Measurements from ENCODE around the gene ANXA10. TPM values are rescaled to one million over a fixed set of nuclear protein-coding genes. Genes with fewer than 3 reads are reported as not detected.

Gene ANXA10
- total RNA-seq, 1 experiment from 2014 or later: 0.47 TPM

DNA sequence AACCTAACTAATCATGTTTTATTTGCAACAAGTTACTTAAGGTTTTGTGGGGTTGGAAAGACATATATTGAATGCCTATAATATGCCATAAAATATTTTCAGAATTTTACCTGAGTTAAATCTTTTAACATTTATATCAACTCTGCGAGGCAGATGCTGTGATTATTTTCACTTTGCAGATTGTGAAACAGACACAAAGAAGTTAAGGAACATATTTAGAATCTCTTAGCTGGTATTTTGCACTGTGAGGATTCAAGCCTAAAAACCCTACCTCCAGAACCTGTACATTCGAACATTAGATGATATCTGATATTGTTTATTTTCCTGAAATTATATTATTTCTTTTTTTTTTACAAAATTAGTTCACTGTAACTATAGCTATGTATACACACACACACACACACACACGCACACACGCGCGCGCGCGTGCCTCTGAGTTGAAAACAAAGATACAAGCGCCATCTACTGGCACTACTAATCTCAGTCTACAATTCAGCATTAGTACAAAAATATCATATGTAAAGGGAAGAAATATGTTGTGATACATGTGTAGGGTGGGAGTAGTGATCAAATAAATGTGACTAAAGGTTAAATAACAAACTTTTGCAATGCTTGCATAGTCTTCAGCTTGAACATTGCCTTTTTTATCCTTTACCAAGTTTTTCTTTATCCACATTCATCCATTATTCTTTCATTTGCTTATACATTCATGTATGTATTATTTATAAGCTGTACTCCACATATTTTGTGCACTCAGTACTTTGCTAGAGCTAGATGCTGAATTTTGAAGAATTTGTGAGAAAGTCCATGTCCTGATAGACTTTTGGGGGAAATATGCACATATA lies 61.5 kb downstream of the ANXA10 start:
- H3K4me2 ChIP-seq (ENCODE audit: low read length): peak overlapping the region; percentile 63
- intact Hi-C loops (cut with micrococcal nuclease): loop anchor here (1.0 kb wide), 4 partner anchors 56 to 164 kb away; no protein-coding TSS in a partner anchor
- no peaks in the 10 kb centered on the region for H3K9me3 ChIP-seq (ENCODE audit: low read length)
- DNase-seq (peak; percentile 75), ATAC-seq (peak; percentile 56)
- H3K27me3 ChIP-seq (ENCODE audit: low read length): no peaks in the 10 kb centered on the region
- CTCF ChIA-PET: interaction anchor here (0.6 to 1.0 kb wide), 3 partner anchors 48 to 187 kb away, joined by 3 to 4 read pairs (median 3); no protein-coding TSS in a partner anchor
- peak overlapping the region; percentile 58 for H2AFZ ChIP-seq (ENCODE audit: low read length)
- H3K27ac ChIP-seq (ENCODE audit: low read length): peak overlapping the region; percentile 8; the same call in 1 of the 2 replicates
- H3K79me2 ChIP-seq (ENCODE audit: low read length): no peaks in the 10 kb centered on the region
- H3K4me1 ChIP-seq (ENCODE audit: insufficient read depth, low read length): peaks cover 4% of the 10 kb centered on the region
- no peaks in the 10 kb centered on the region for H3F3A ChIP-seq (ENCODE audit: low read length, unreplicated experiment)
- peak overlapping the region; percentile 8; the same call in 1 of the 2 replicates for H3K9ac ChIP-seq (ENCODE audit: low read length)
- TF ChIP-seq, protein P1, sequence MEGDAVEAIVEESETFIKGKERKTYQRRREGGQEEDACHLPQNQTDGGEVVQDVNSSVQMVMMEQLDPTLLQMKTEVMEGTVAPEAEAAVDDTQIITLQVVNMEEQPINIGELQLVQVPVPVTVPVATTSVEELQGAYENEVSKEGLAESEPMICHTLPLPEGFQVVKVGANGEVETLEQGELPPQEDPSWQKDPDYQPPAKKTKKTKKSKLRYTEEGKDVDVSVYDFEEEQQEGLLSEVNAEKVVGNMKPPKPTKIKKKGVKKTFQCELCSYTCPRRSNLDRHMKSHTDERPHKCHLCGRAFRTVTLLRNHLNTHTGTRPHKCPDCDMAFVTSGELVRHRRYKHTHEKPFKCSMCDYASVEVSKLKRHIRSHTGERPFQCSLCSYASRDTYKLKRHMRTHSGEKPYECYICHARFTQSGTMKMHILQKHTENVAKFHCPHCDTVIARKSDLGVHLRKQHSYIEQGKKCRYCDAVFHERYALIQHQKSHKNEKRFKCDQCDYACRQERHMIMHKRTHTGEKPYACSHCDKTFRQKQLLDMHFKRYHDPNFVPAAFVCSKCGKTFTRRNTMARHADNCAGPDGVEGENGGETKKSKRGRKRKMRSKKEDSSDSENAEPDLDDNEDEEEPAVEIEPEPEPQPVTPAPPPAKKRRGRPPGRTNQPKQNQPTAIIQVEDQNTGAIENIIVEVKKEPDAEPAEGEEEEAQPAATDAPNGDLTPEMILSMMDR (conservative IDR thresholded peaks at IDR 0.05; ENCODE audit: low read depth, low read length): peak; percentile 79
- no peak for TF ChIP-seq EZH2phosphoT487 (IDR thresholded peaks at IDR 0.05; ENCODE audit: borderline replicate concordance, low read length)
- POLR2A ChIA-PET (ENCODE audit: unreplicated experiment): interaction anchor here (0.7 kb wide), 1 partner anchor 327 kb away, joined by 4 read pairs; no protein-coding TSS in a partner anchor
- H3K36me3 ChIP-seq (ENCODE audit: low read depth, low read length): no peaks in the 10 kb centered on the region
- no peaks in the 10 kb centered on the region for H3K9me2 ChIP-seq (replicated peaks; ENCODE audit: low read length)
- H4K20me1 ChIP-seq (ENCODE audit: low read length): no peaks in the 10 kb centered on the region
- BruUV-seq (replicated peaks): no TSS peak
- H3K4me3 ChIP-seq (ENCODE audit: low read length): peak overlapping the region; percentile 38; the same call in 1 of the 2 replicates

DNA sequence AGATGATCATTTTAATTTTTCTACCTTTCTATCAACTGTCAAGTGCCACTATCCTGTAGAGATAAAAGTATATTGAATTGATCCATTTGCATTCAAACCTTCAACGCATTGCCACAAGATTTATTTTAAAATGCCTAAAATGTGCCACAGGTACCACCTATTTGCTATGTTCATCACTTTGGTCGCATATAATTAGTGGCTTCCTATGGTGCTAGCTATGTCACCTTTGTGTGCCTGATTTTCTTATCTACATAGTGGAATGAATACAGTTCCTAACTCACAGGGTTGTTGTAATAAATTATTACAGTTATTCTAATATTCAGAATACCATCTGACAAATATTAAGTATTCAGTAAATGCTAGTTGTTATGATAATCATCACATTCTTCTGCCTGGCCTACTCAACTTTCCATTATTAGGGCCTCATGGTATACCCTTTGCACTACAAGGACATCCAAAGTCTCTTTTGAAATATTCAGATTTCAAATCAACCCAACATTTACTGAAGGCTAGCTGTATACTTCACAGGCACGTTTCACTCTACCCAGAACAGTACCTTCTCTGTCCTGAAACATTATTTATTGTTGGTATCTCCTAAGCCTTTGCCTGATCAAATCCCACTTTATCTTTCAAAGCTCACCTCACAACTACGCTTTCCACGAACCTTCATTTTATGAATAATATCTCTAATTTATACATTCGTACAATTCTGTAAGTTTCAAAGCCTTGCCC lies 62.4 kb downstream of the ANXA10 start:
- H3K4me3 ChIP-seq (ENCODE audit: low read length): no peak overlapping the region
- no peaks in the 10 kb centered on the region for H3K9me3 ChIP-seq (ENCODE audit: low read length)
- CTCF ChIA-PET: no interaction called here
- no peak overlapping the region for H3K27ac ChIP-seq (ENCODE audit: low read length)
- no peak overlapping the region for H3K9ac ChIP-seq (ENCODE audit: low read length)
- H3K4me1 ChIP-seq (ENCODE audit: insufficient read depth, low read length): peaks cover 4% of the 10 kb centered on the region
- DNase-seq (no peak), ATAC-seq (no peak)
- no peaks in the 10 kb centered on the region for H3F3A ChIP-seq (ENCODE audit: low read length, unreplicated experiment)
- no peaks in the 10 kb centered on the region for H3K9me2 ChIP-seq (replicated peaks; ENCODE audit: low read length)
- H3K36me3 ChIP-seq (ENCODE audit: low read depth, low read length): no peaks in the 10 kb centered on the region
- no peaks in the 10 kb centered on the region for H4K20me1 ChIP-seq (ENCODE audit: low read length)
- H3K27me3 ChIP-seq (ENCODE audit: low read length): no peaks in the 10 kb centered on the region
- BruUV-seq (replicated peaks): no TSS peak
- H2AFZ ChIP-seq (ENCODE audit: low read length): no peak overlapping the region
- H3K79me2 ChIP-seq (ENCODE audit: low read length): no peaks in the 10 kb centered on the region
- POLR2A ChIA-PET (ENCODE audit: unreplicated experiment): no interaction called here
- H3K4me2 ChIP-seq (ENCODE audit: low read length): no peak overlapping the region
- TF ChIP-seq EZH2phosphoT487 (IDR thresholded peaks at IDR 0.05; ENCODE audit: borderline replicate concordance, low read length): no peak
- TF ChIP-seq, protein P1 (conservative IDR thresholded peaks at IDR 0.05; ENCODE audit: low read depth, low read length): no peak
- no peak for TF ChIP-seq EZH2 (IDR thresholded peaks at IDR 0.05; ENCODE audit: low read length, unreplicated experiment)
- intact Hi-C loops (cut with micrococcal nuclease): loop anchor here (1.0 kb wide), 3 partner anchors 77 to 164 kb away; no protein-coding TSS in a partner anchor

Measured in PC-3 (cell line).